GM19240 (cell line): ENCODE results near the gene ZNF296.
A peak's percentile ranks its signal among the peaks of the same experiment; 100 is the strongest.
"Not testable (repeated sequence)": the region's sequence is repeated elsewhere in the genome, so short reads cannot be mapped to it uniquely, and the experiment has no call there.

Source experiments
- DNase-seq: peaks from one replicate; pipeline ENCODE4 v3.0.0; 2011; ENCODE audit warnings: low spot score; ENCODE audit not compliant: insufficient read length

The ZNF296 gene

GRCh38 chr19:45076029-45076850, at the start of gene ZNF296:
TSS of gene ZNF296 (minus strand) at chr19:45076478. CDS start at chr19:45076373, 105 bp downstream.
- DNase-seq = peak; percentile 84

DNA sequence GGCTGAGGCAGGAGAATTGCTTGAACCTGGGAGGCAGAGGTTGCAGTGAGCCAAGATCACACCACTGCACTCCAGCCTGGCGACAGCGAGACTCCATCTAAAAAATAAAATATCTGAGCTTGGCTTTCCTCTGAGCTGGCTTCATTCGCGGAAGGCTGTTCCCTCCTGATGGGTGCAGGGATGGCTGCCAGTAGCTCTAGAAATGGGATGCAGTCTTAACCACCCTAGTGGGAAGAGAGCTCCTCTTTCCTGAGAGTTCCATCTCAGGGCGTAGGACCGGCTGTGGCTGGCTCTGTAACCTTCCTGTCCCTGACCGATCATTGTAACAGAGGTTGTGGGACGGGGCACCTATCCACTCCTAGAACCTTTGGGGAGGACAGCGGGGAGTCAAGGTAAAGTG, 49.1 kb upstream of the ZNF296 start:
- DNase-seq = no peak

- DNase-seq = no peak
Observed at GRCh38 chr19:45124021-45124420, 47.7 kb upstream of the ZNF296 start.

GRCh38 chr19:45123440-45123850, 47.2 kb upstream of the ZNF296 start:
- no peak for DNase-seq

DNA sequence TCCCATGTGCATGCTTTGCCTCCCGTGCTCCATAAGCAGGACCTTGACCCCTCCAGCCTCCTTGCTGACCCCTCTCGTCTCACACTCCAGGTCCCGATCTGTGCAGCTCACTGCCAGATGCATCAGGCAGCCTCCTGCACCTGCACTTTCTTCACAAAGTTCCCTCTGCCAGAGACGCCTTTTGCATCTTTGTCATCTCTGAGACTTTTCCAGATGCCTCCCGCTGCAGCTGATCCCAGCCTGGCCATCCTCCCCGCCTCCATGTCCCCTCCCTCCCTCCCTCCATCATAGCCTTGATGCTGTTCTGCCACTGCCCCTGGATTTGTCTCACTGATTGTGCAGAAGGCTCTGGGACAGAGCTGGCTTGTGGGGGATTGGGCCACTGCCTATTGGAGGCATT, 46.6 kb upstream of the ZNF296 start:
- DNase-seq = no peak

- DNase-seq = no peak
Observed at GRCh38 chr19:45121827-45122345, 45.6 kb upstream of the ZNF296 start.

DNA sequence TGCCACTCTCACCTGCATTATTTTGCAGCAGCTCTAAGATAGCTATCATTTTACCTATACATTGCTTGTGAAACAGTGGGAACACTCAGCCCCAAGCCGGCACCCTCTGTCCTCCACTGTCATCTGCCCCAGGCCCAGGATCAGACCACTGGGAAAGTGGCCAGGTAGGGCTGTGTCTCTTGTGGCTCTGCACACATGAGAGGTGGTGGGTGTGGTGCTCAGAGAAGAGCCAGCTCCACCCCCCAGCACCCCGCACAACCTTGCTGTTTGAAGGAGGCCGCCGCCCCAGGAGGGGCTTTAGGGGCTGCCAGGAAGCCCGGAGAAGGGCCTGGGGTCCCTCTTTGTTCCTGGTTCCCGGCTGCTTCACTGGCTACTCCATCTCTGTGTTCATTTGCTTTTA, 43.3 kb upstream of the ZNF296 start:
- DNase-seq = no peak

- DNase-seq = not testable (repeated sequence)
Observed at GRCh38 chr19:45118591-45119355, 42.5 kb upstream of the ZNF296 start.

DNA sequence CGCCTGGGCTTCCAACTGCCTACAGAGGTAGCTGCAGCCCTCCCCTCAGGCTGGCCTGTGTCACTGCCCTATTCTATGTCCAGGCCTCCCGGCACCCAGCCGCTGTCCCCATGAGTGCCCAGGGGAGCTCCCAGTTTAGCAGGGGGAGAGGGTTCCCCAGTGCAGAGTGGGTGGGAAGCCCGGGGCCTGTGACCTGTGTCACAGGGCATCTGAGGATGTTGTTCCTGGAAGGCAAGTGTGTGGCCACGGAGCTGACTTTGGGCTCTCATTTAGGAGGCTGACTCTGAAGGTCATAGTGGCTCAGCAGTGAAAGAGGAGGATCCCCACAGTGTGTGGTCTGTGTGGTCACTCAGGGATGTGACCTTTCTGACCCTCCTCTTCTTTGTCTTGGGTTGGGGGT, 41.8 kb upstream of the ZNF296 start:
- no peak for DNase-seq

- no peak for DNase-seq
Observed at GRCh38 chr19:45117671-45118070, 41.4 kb upstream of the ZNF296 start.

DNA sequence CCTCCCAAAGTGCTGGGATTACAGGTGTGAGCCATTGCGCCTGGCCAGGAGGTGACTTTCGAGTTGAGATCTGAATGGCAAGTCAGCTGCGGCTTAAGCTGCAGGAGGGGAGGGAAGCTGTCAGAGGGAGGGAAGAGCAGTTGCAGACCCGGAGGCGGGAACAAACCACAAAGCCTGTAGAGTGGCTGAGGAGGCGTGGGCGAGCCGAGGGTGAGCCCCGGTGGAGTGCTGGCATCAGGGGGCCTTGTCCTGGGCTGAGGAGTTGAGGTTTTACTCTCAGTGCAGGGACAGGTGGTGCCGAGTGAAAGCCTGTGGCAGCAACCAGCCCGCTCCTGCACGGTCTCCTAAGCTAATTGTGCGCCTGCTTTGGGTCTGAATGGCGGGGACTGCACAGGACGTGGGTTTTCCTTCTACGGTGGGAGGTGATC, 40.9 kb upstream of the ZNF296 start:
- DNase-seq = no peak

GRCh38 chr19:45115809-45116615, 39.7 kb upstream of the ZNF296 start:
- no peak for DNase-seq

- no peak for DNase-seq
Observed at GRCh38 chr19:45114116-45114515, 37.8 kb upstream of the ZNF296 start.

- DNase-seq = no peak
Observed at GRCh38 chr19:45113628-45114027, 37.4 kb upstream of the ZNF296 start.

GRCh38 chr19:45112111-45112827, 36.0 kb upstream of the ZNF296 start:
- DNase-seq = no peak

DNA sequence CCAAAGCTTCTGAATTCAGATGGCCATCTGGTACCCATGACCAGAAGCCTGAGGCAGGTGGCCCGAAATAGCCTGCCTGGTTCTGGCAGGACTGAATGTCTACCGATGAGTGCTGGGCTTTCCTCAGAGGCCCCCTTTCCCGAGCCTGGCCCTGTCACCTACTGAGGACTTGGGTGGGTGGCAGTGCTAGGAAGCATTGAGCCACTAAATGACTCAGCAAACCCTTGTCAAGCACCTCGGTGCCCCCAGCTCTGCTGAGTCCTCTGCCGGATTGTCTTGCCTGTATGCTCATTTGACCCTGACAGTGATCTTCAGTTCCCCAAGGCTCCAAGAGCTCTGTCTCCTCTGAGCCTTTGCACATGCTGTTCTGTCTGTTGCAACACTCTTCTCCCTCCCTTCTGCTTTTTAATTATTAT, 34.6 kb upstream of the ZNF296 start:
- no peak for DNase-seq

GRCh38 chr19:45107621-45108150, 31.4 kb upstream of the ZNF296 start:
- no peak for DNase-seq

DNA sequence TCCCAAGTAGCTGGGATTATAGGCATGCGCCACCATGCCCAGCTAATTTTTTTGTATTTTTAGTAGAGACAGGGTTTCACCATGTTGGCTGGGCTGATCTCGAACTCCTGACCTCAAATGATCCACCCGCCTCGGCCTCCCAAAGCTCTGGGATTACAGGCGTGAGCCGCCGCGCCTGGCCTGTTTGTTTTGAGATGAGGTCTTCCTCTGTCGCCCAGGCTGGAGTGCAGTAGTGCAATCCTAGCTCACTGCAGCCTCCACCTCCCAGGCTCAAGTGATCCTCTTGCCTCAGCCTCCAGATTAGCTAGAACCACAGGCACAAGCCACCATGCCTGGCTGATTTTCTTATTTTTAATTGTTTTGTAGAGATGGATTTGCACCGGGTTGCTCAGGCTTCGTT, 30.1 kb upstream of the ZNF296 start:
- DNase-seq = not testable (repeated sequence)

- no peak for DNase-seq
Observed at GRCh38 chr19:45104658-45105349, 28.5 kb upstream of the ZNF296 start.
